A673 (cell line): ENCODE measurements around the gene EFCAB11. TPM values are rescaled to one million over a fixed set of nuclear protein-coding genes. Genes with fewer than 3 reads are reported as not detected.

ENCODE experiments used
- BruUV-seq: library from RNA; stranded (reverse); fragments of 400-500 nt; replicated peaks from 2 replicates; lab custom pipeline; 2021; lab: Mats Ljungman, UMichigan
- CTCF ChIA-PET: fragments of 300-600 bp; sonication (Branson Sonifier 250); formaldehyde crosslinking; loops from one replicate; lab custom pipeline; 2022; ENCODE audit warnings: antibody characterized with exemption; lab: Charles Lee
- POLR2A ChIA-PET: fragments of 300-600 bp; sonication (Branson Sonifier 250); formaldehyde crosslinking; loops from one replicate; lab custom pipeline; 2022; ENCODE audit warnings: antibody characterized with exemption; ENCODE audit not compliant: low non-redundant PET; lab: Charles Lee
- DNase-seq: peaks from one replicate; pipeline ENCODE4 v3.0.0-alpha.2; 2015; ENCODE audit warnings: low spot score
- H3K27ac ChIP-seq: fragments of 200-600 bp; sonication (generic); 2 replicates; pipeline ENCODE4 v1.5.1; 2016; ENCODE audit warnings: mixed run types, low read depth, mild to moderate bottlenecking, mixed read lengths, antibody characterized with exemption, low read length; ENCODE audit not compliant: poor library complexity, severe bottlenecking
- H3K27me3 ChIP-seq: fragments of 200-600 bp; sonication (generic); replicated peaks from 2 replicates; pipeline ENCODE4 v1.6.1; 2017; ENCODE audit warnings: mixed run types, low read depth, mild to moderate bottlenecking, mixed read lengths, antibody characterized with exemption, low read length; ENCODE audit not compliant: insufficient read depth, poor library complexity
- H3K36me3 ChIP-seq: fragments of 200-600 bp; sonication (generic); 2 replicates; pipeline ENCODE4 v1.6.1; 2016; ENCODE audit warnings: mixed run types, mild to moderate bottlenecking, mixed read lengths, antibody characterized with exemption, low read length; ENCODE audit not compliant: insufficient read depth, poor library complexity, severe bottlenecking
- H3K4me1 ChIP-seq: fragments of 200-600 bp; sonication (generic); 2 replicates; pipeline ENCODE4 v1.6.1; 2017; ENCODE audit warnings: mixed run types, mild to moderate bottlenecking, mixed read lengths, antibody characterized with exemption, low read length; ENCODE audit not compliant: insufficient read depth, poor library complexity, severe bottlenecking
- H3K4me3 ChIP-seq: fragments of 200-600 bp; sonication (generic); 2 replicates; pipeline ENCODE4 v1.5.1; 2016; ENCODE audit warnings: low read depth, mixed run types, mild to moderate bottlenecking, mixed read lengths, low read length; ENCODE audit not compliant: poor library complexity, severe bottlenecking
- H3K9me3 ChIP-seq: fragments of 200-600 bp; sonication (generic); 2 replicates; pipeline ENCODE4 v1.6.1; 2016; ENCODE audit warnings: mixed run types, low read depth, mild to moderate bottlenecking, mixed read lengths, antibody characterized with exemption, low read length; ENCODE audit not compliant: poor library complexity, severe bottlenecking
- EZH2 ChIP-seq: fragments of 200-600 bp; sonication (generic); IDR thresholded peaks from 2 replicates; pipeline ENCODE4 v1.6.1; 2017; ENCODE audit warnings: borderline replicate concordance, low read depth, mild to moderate bottlenecking, mixed read lengths, antibody characterized with exemption, low read length; ENCODE audit not compliant: poor library complexity, severe bottlenecking
- intact Hi-C: fragments of 100-400 bp; cut with micrococcal nuclease; formaldehyde crosslinking; loops from one replicate; pipeline ENCODE4 v1.10.0; 2022; ENCODE audit not compliant: unreplicated experiment
- total RNA-seq: library from RNA; stranded (reverse); gene quantifications from 2 replicates; pipeline ENCODE4 v1.2.3, GENCODE V29; 2021
- TF ChIP-seq, protein P1 (sequence below): fragments of 300-800, 200-600 bp; sonication (generic); conservative IDR thresholded peaks from 2 replicates; pipeline ENCODE4 v1.5.1; 2017; ENCODE audit warnings: low read depth, mild to moderate bottlenecking, antibody characterized with exemption, low read length, moderate library complexity, mixed read lengths

EFCAB11 gene
- total RNA-seq, 1 experiment from 2014 or later, result 8.4 TPM

DNA sequence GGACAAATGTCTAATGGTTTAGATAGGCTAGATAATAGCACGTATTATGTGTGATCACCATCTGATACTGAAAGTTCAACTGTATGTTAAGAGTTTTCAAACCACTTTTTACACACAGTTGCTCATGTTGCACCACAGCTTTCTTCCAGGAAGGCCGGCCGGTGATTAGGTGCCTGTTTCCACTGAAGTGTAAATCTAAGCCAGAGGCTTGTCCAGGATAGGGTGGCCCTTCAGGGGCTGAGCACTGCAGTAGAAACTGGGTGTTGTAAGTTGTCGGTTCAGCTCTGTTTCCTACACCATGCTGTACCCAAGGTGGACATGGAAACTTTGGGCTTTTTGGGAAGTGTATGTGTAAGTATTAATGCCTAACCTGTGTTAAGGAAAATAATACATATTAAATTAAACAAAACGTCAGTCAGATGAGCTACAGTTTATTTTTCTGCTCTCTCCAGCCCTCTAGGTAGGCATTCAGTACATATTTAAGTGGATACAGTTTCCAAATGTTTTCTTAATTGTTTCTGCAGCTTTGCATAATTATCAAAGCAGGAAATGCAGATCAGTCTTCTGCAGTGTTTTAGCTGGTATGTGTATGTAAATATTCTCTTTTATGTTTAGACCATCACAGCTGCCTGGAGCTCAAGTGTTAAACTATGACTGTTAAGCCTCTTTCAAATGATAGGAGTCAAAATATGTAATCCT, 32.1 kb upstream of the EFCAB11 start:
- TF ChIP-seq, protein P1, sequence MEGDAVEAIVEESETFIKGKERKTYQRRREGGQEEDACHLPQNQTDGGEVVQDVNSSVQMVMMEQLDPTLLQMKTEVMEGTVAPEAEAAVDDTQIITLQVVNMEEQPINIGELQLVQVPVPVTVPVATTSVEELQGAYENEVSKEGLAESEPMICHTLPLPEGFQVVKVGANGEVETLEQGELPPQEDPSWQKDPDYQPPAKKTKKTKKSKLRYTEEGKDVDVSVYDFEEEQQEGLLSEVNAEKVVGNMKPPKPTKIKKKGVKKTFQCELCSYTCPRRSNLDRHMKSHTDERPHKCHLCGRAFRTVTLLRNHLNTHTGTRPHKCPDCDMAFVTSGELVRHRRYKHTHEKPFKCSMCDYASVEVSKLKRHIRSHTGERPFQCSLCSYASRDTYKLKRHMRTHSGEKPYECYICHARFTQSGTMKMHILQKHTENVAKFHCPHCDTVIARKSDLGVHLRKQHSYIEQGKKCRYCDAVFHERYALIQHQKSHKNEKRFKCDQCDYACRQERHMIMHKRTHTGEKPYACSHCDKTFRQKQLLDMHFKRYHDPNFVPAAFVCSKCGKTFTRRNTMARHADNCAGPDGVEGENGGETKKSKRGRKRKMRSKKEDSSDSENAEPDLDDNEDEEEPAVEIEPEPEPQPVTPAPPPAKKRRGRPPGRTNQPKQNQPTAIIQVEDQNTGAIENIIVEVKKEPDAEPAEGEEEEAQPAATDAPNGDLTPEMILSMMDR, result no peak
- no peak for TF ChIP-seq EZH2
- intact Hi-C loops, result no loop called here
- H3K4me3 ChIP-seq, result no peak overlapping the region
- BruUV-seq, result no TSS peak
- ChIA-PET CTCF (interaction anchor here (0.6 to 1.2 kb wide), 2 partner anchors 13 to 76 kb away, joined by 5 to 6 read pairs; no protein-coding TSS in a partner anchor), POLR2A (no interaction called here)
- no peak overlapping the region for H3K27ac ChIP-seq
- no peaks in the 10 kb centered on the region for H3K9me3 ChIP-seq
- H3K4me1 ChIP-seq, result no peaks in the 10 kb centered on the region
- no peak for DNase-seq
- no peaks in the 10 kb centered on the region for H3K27me3 ChIP-seq
- H3K36me3 ChIP-seq, result peaks cover 26% of the 10 kb centered on the region

DNA sequence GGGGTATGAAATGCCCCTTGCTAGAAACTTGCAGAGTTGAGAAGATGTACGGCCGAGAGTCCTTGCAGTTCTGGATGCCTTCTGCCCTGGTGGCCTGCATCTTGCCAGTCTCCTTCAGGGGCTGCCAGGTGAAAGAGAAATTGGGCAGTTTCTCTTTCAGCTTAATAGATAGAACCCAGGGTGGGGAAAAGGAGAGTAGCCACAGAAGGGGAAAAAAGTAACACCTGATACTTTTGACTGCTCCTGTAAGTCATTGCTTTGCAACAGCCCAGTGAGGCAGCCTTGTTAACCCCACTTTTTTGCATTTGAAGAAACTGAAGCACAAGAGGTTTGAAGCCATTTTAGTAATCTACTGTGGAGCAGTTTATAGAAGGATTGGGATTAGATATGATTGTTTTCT, 28.8 kb upstream of the EFCAB11 start:
- no peak for DNase-seq
- no peak overlapping the region for H3K4me3 ChIP-seq
- no TSS peak for BruUV-seq
- no peak for TF ChIP-seq EZH2
- TF ChIP-seq, protein P1, result no peak
- H3K4me1 ChIP-seq, result no peaks in the 10 kb centered on the region
- H3K27me3 ChIP-seq, result no peaks in the 10 kb centered on the region
- ChIA-PET POLR2A (no interaction called here), CTCF (interaction anchor here (2.3 kb wide), 1 partner anchor 10 kb away, joined by 8 read pairs; no protein-coding TSS in a partner anchor)
- intact Hi-C loops, result no loop called here
- H3K36me3 ChIP-seq, result peaks cover 36% of the 10 kb centered on the region
- H3K27ac ChIP-seq, result no peak overlapping the region
- no peaks in the 10 kb centered on the region for H3K9me3 ChIP-seq

DNA sequence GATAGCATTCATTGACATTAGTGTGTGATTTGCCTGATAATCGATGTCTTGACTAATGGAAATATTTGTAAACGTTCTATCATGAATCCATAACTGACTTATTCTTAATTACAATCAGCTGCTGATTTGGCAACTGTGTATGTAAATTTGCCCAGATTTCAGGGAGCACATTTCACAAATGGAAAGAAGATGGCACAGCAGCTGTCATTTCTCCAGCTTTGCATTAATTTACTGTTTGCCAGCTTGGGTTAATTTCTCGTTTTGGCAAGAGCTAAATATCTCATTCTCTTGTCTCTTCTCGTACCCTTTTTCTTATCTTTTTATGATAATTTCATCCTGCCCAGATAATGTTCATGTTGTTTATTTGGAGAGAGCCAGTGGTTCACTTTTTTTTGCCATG, 24.1 kb upstream of the EFCAB11 start:
- Histone ChIP-seq H3K27ac (no peak overlapping the region), H3K9me3 (no peaks in the 10 kb centered on the region), H3K36me3 (peaks cover 44% of the 10 kb centered on the region), H3K27me3 (no peaks in the 10 kb centered on the region), H3K4me1 (no peaks in the 10 kb centered on the region), H3K4me3 (no peak overlapping the region)
- no peak for DNase-seq
- ChIA-PET POLR2A (no interaction called here), CTCF (no interaction called here)
- no TSS peak for BruUV-seq
- TF ChIP-seq EZH2, result no peak
- TF ChIP-seq, protein P1, result no peak
- intact Hi-C loops, result no loop called here
